LNCAP (cell line): ENCODE results near the gene HPSE2.

Experiments
- TF ChIP-seq, protein P1 (sequence below): fragments of 450-650 bp; IDR thresholded peaks from 2 replicates; pipeline ENCODE4 v1.5.1; 2017; ENCODE audit warnings: mild to moderate bottlenecking

HPSE2 gene

DNA sequence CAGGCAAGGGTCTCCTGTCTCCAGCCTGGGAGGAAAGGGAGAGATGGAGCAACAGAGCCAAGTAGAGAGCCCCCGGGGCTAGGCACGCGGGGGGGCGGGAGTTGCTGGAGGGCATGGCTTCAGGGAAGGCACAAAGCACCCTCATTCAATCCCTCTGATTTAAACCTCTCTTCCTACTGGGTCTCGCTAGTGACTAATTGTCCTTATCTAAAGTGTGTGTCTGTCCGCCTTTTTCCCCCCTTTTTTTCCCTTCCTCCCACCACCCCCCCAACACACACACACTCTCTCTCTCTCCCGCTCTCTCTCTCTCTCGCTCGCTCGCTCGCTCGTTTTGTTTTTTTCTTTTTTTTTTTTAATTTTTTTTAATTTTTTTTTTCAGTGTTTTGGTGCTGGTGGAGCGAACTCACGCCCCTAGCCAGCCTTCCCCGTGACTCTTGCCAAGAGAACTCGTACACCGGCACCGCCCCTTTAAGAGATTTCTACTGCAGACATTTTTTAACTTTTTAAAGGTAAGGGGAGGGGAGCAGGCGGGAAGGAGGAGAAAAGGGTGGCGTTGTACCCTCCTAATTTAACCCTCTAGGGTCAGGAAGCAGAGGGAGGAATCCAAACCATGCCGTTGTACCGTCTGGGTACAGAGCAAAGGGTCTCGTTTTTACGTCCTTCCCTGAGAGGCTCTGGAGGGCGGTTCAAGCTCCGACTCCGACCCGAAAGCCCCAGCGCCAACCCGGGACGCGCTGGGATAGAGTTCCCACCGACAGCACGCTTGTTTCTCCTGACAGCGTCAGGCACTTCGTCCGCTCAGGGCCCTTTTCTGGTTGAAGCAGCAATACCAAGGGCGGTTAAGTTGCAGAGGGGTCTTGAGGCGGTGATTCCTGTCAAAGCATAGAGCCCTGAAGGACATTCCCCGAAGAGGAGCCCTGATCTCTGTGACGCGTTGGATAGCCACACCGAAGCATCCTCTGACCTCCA is at the start of gene HPSE2:
Gene HPSE2, minus strand, starts transcription at position 195 of the 969 bp plus-strand sequence.
- TF ChIP-seq, protein P1, sequence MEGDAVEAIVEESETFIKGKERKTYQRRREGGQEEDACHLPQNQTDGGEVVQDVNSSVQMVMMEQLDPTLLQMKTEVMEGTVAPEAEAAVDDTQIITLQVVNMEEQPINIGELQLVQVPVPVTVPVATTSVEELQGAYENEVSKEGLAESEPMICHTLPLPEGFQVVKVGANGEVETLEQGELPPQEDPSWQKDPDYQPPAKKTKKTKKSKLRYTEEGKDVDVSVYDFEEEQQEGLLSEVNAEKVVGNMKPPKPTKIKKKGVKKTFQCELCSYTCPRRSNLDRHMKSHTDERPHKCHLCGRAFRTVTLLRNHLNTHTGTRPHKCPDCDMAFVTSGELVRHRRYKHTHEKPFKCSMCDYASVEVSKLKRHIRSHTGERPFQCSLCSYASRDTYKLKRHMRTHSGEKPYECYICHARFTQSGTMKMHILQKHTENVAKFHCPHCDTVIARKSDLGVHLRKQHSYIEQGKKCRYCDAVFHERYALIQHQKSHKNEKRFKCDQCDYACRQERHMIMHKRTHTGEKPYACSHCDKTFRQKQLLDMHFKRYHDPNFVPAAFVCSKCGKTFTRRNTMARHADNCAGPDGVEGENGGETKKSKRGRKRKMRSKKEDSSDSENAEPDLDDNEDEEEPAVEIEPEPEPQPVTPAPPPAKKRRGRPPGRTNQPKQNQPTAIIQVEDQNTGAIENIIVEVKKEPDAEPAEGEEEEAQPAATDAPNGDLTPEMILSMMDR, result no peak

DNA sequence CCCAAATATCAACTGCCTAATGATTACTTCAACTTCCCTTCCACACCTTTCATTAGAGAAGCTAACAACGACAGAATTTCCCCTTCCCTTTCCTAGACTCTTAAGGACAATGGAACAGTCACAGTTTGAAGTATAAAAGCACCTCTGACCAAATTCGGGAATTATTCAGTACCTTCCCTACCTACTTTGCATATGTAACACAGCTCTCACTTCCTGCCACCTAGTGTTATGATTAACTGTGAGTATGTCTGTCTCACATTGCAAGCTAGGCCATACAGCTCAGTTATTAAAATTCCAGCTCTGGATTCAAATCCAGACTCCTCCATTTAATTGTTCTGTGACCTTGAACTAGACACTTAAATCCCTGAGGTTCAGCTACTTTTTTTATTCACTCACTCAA is 44.8 kb upstream of the HPSE2 start:
- TF ChIP-seq, protein P1, result no peak

- TF ChIP-seq, protein P1, result no peak
Observed at GRCh38 chr10:99279626-99280111, 44.0 kb upstream of the HPSE2 start.

DNA sequence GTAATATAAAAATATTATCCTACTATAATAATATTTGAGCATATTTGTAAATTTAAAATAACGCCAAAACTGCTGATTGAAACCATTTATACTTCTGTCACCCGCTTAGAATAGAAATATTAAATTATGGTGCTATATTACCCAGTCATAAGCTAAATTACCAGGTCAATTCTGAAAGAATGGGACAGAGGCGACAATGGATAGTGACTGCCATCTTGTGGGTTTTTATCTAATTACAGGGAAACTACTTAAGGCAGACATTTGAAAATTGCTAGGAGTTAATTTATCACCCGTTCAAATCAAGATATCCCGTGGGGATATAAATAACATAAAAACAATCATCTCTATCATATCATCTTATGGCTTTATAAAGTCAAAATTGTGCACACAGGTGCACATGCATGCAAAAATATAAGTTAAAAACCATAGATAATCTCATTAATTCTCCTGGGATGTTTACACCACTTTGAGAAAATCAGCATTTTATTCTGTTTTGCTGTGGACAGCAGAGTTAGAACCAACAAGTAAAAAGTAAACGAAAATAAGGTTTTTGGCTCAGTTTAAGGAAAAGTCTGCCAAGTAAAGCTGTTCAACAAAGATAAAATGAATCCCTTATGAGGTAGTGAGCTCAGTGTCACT is 41.3 kb upstream of the HPSE2 start:
- TF ChIP-seq, protein P1, result peak; percentile 71

DNA sequence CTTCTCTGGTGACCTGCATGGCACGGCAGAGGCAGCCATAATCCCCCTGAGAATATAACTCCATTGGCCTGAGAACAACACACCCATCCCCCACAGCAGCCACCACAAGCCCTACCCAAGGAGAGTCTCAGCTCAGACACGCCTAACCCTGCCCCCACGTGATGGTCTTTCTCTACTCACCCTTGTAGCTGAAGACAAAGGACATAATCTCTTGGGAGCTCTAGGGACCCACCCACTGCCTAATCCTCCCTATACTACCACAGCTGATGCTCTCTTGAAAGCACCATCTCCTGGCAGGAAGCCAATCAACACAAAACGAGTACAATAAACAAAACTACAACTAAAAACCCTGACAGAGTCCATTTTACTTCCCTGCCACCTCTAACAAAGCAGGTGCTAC is 30.7 kb upstream of the HPSE2 start:
- TF ChIP-seq, protein P1, result no peak

DNA sequence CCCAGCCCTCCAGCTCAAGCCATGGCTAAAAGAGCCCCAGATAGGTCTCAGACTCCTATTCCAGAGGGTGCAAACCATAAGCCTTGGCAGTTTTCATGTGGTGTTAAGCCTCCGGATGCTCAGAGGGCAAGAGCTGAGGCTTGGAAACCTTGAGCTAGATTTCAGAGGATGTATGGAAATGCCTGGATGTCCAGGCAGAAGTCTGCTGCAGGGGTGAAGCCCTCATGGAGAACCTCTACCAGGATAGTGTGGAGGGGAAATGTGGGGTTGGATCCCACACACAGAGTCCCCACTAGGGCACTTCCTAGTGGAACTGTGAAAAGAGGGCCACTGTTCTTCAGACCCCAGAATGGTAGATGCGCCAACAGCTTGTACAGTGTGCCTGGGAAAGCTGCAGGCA is 13.2 kb upstream of the HPSE2 start:
- TF ChIP-seq, protein P1, result no peak

DNA sequence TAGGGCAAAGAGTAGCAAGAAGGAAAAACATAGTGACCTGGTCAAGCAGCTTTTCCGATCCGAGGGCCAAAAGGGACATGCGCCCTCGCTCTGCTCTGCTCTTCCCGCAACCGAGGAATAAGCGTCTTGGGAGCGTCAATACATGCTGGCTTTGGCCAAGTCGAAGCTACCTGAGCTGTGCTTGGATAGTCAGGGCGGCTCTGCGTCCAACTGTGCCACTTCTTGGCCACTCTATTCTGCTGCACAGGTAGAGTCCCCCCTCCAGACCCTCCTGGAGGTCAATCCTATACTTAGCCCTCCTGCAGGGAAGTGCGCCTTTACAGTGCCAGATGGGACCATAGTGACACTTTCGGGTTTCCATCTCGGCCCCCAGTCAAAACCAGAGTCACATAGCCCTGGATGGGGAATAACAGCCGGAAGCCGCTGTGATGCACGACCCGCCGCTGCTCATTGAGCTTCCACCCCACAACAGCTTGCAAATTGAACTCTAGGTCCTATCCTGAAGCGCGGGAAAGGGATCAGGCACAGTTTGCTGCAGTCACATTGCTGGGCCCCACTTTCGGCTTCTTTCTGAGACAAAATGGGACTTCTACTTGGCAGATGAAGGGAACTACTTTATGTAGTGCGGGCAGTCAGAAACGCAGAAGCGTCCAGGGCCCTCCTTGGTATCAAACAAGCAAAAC is 1.1 kb upstream of the HPSE2 start:
- TF ChIP-seq, protein P1, result no peak
